SK-N-SH treated with all-trans-retinoic acid at 6 μM for 48 hours (cell line): ENCODE data around the gene PRSS37.

Experiments
- ATAC-seq: fragments of 200-7000 bp; cut with Tn5 transposase; 3 replicates; pipeline ENCODE4 v1.9.1; 2020; ENCODE audit warnings: mild to moderate bottlenecking, moderate library complexity
- ARNTL ChIP-seq: fragments of 450-650 bp; formaldehyde crosslinking; IDR thresholded peaks from 2 replicates; pipeline ENCODE4 v1.5.0; 2020; ENCODE audit warnings: low read depth, mild to moderate bottlenecking, moderate library complexity, borderline replicate concordance
- BACH2 ChIP-seq: fragments of 250-450 bp; sonication (Bioruptor Pico); IDR thresholded peaks from 2 replicates; pipeline ENCODE4 v1.9.0; 2021; ENCODE audit warnings: mild to moderate bottlenecking, borderline replicate concordance
- CREB5 ChIP-seq: fragments of 250-450 bp; sonication (Bioruptor Pico); IDR thresholded peaks from 2 replicates; pipeline ENCODE4 v1.5.1; 2020; ENCODE audit warnings: low read depth, mild to moderate bottlenecking, moderate library complexity
- CSDC2 ChIP-seq: fragments of 250-450 bp; sonication (Bioruptor Pico); IDR thresholded peaks from 2 replicates; pipeline ENCODE4 v1.5.0; 2020; ENCODE audit warnings: mild to moderate bottlenecking, moderate library complexity
- CSRNP3 ChIP-seq: fragments of 250-450 bp; sonication (Bioruptor Pico); IDR thresholded peaks from 2 replicates; pipeline ENCODE4 v1.5.1; 2021; ENCODE audit warnings: mild to moderate bottlenecking, moderate library complexity
- ESRRG ChIP-seq: fragments of 250-450 bp; sonication (Bioruptor Pico); IDR thresholded peaks from 2 replicates; pipeline ENCODE4 v1.6.1; 2021; ENCODE audit warnings: mild to moderate bottlenecking
- GLIS3 ChIP-seq: fragments of 250-450 bp; sonication (Bioruptor Pico); IDR thresholded peaks from 2 replicates; pipeline ENCODE4 v1.5.0; 2020; ENCODE audit warnings: mild to moderate bottlenecking, moderate library complexity
- ISL1 ChIP-seq: fragments of 250-450 bp; sonication (Bioruptor Pico); IDR thresholded peaks from 2 replicates; pipeline ENCODE4 v2.1.2; 2022; ENCODE audit warnings: mild to moderate bottlenecking, moderate library complexity
- OSR1 ChIP-seq: fragments of 250-450 bp; sonication (Bioruptor Pico); IDR thresholded peaks from 2 replicates; pipeline ENCODE4 v1.8.0; 2022; ENCODE audit warnings: moderate library complexity, mild to moderate bottlenecking, inconsistent platforms
- POU6F1 ChIP-seq: fragments of 250-450 bp; sonication (Bioruptor Pico); IDR thresholded peaks from 2 replicates; pipeline ENCODE4 v1.8.0; 2021; ENCODE audit warnings: low read depth, mild to moderate bottlenecking, moderate library complexity, borderline replicate concordance
- PPARA ChIP-seq: fragments of 250-450 bp; sonication (Bioruptor Pico); IDR thresholded peaks from 2 replicates; pipeline ENCODE4 v1.5.0; 2020; ENCODE audit warnings: mild to moderate bottlenecking, borderline replicate concordance
- RARB ChIP-seq: fragments of 250-450 bp; sonication (Bioruptor Pico); IDR thresholded peaks from 2 replicates; pipeline ENCODE4 v1.8.0; 2021; ENCODE audit warnings: mild to moderate bottlenecking, moderate library complexity
- SNAI2 ChIP-seq: fragments of 250-450 bp; sonication (Bioruptor Pico); IDR thresholded peaks from 2 replicates; pipeline ENCODE4 v1.5.0; 2020; ENCODE audit warnings: mild to moderate bottlenecking, moderate library complexity
- TCF4 ChIP-seq: fragments of 250-450 bp; sonication (Bioruptor Pico); IDR thresholded peaks from 2 replicates; pipeline ENCODE4 v1.8.0; 2021; ENCODE audit warnings: mild to moderate bottlenecking, moderate library complexity, borderline replicate concordance
- TOX ChIP-seq: fragments of 250-450 bp; sonication (Bioruptor Pico); IDR thresholded peaks from 2 replicates; pipeline ENCODE4 v1.8.0; 2021; ENCODE audit warnings: mild to moderate bottlenecking, moderate library complexity, borderline replicate concordance
- TSHZ2 ChIP-seq: fragments of 250-450 bp; sonication (Bioruptor Pico); IDR thresholded peaks from 2 replicates; pipeline ENCODE4 v1.5.0; 2020; ENCODE audit warnings: mild to moderate bottlenecking, moderate library complexity
- ZC3H10 ChIP-seq: fragments of 250-450 bp; sonication (Bioruptor Pico); IDR thresholded peaks from 2 replicates; pipeline ENCODE4 v1.5.1; 2021; ENCODE audit warnings: mild to moderate bottlenecking, moderate library complexity
- ZFP3 ChIP-seq: fragments of 250-450 bp; sonication (Bioruptor Pico); IDR thresholded peaks from 2 replicates; pipeline ENCODE4 v1.5.0; 2020; ENCODE audit warnings: mild to moderate bottlenecking, moderate library complexity
- ZFP30 ChIP-seq: fragments of 450-650 bp; formaldehyde crosslinking; IDR thresholded peaks from 2 replicates; pipeline ENCODE4 v1.5.0; 2022; ENCODE audit warnings: mild to moderate bottlenecking, moderate library complexity
- ZNF565 ChIP-seq: fragments of 450-650 bp; formaldehyde crosslinking; conservative IDR thresholded peaks from 2 replicates; pipeline ENCODE4 v1.5.0; 2020; ENCODE audit warnings: low read depth, mild to moderate bottlenecking, moderate library complexity
- ZNF70 ChIP-seq: fragments of 450-650 bp; formaldehyde crosslinking; IDR thresholded peaks from 2 replicates; pipeline ENCODE4 v1.5.0; 2020; ENCODE audit warnings: mild to moderate bottlenecking, moderate library complexity
- ZNF8 ChIP-seq: fragments of 450-650 bp; formaldehyde crosslinking; IDR thresholded peaks from 2 replicates; pipeline ENCODE4 v1.5.0; 2020; ENCODE audit warnings: mild to moderate bottlenecking, moderate library complexity

Gene PRSS37

GRCh38 chr7:141866974-141867373 is 25.7 kb upstream of the PRSS37 start:
- no peak for TF ChIP-seq ISL1
- TF ChIP-seq CSRNP3 (CRISPR knock-in tag), result no peak
- TF ChIP-seq TOX, result no peak
- no peak for TF ChIP-seq ZFP30 (CRISPR knock-in tag)
- no peak for TF ChIP-seq ZFP3 (CRISPR knock-in tag)
- ATAC-seq, result no peak

GRCh38 chr7:141864765-141865447 is 23.6 kb upstream of the PRSS37 start:
- ATAC-seq, result no peak
- TF ChIP-seq ZNF8 (CRISPR knock-in tag), result no peak

- no peak for ATAC-seq
- TF ChIP-seq ARNTL (CRISPR knock-in tag) (no peak), ZNF565 (CRISPR knock-in tag) (no peak), CREB5 (CRISPR knock-in tag) (no peak), ZNF8 (CRISPR knock-in tag) (no peak), SNAI2 (no peak), ESRRG (CRISPR knock-in tag) (no peak), TCF4 (CRISPR knock-in tag) (no peak), BACH2 (CRISPR knock-in tag) (no peak), RARB (no peak), CSRNP3 (CRISPR knock-in tag) (no peak), TSHZ2 (CRISPR knock-in tag) (no peak), POU6F1 (no peak), PPARA (CRISPR knock-in tag) (no peak), ZC3H10 (CRISPR knock-in tag) (no peak), ZFP3 (CRISPR knock-in tag) (no peak), ISL1 (no peak), TOX (no peak), CSDC2 (CRISPR knock-in tag) (no peak), OSR1 (CRISPR knock-in tag) (no peak)
- TF ChIP-seq, all 23 proteins: peak for 0
Observed at GRCh38 chr7:141860207-141860606, 18.9 kb upstream of the PRSS37 start.

GRCh38 chr7:141847996-141848395 is 6.7 kb upstream of the PRSS37 start:
- no peak for ATAC-seq
- TF ChIP-seq ZNF70 (CRISPR knock-in tag), result no peak
- no peak for TF ChIP-seq TSHZ2 (CRISPR knock-in tag)
- TF ChIP-seq POU6F1, result no peak
- no peak for TF ChIP-seq CSRNP3 (CRISPR knock-in tag)
- TF ChIP-seq GLIS3 (CRISPR knock-in tag), result no peak
